ENCODE measurements around the gene SMPD2. TPM values are rescaled to one million over a fixed set of nuclear protein-coding genes. Genes with fewer than 3 reads are reported as not detected.

SMPD2 gene
- total and polyA plus RNA-seq, 2 of the 4 experiments (the other 2 are of a cell fraction): 7.7 to 9.0 TPM

- in situ Hi-C loops (cut with MboI; ENCODE audit: low sequenced_read_pairs) (no loop called here), intact Hi-C loops (cut with micrococcal nuclease) (no loop called here), dilution Hi-C loops (cut with HindIII; ENCODE audit: low sequenced_read_pairs, unreplicated experiment) (no loop called here)
- H3K4ac ChIP-seq (ENCODE audit: low read depth, low read length): no peak overlapping the region
- DNase-seq (no peak), ATAC-seq (ENCODE audit: low read depth) (peak; percentile 52; the same call in 1 of the 2 replicates)
- H2AK9ac ChIP-seq (replicated peaks; ENCODE audit: low read depth, low read length, poor library complexity): no peak overlapping the region
- no peak overlapping the region for H2BK15ac ChIP-seq (ENCODE audit: low read depth, low read length)
- no peak overlapping the region for H3K18ac ChIP-seq (ENCODE audit: low read depth, low read length)
- H2BK120ac ChIP-seq (ENCODE audit: low read depth, low read length): no peak overlapping the region
- H3K9ac ChIP-seq (ENCODE audit: low read depth, low read length): no peak overlapping the region
- no peak overlapping the region for H3K56ac ChIP-seq (ENCODE audit: extremely low read depth, insufficient read depth, low read length)
- H3K27me3 ChIP-seq (ENCODE audit: control insufficient read depth, insufficient read depth, low read length): no peaks in the 10 kb centered on the region
- TF ChIP-seq MAFK (IDR thresholded peaks at IDR 0.05; ENCODE audit: low read depth, low read length) (no peak), RFX5 (IDR thresholded peaks at IDR 0.05; ENCODE audit: low read depth, low read length) (no peak), MAZ (IDR thresholded peaks at IDR 0.05; ENCODE audit: borderline replicate concordance, low read depth, low read length) (no peak)
- H3K4me1 ChIP-seq (ENCODE audit: control insufficient read depth, insufficient read depth, low read length): peaks cover 7% of the 10 kb centered on the region
- peaks cover 13% of the 10 kb centered on the region for H3K9me1 ChIP-seq (ENCODE audit: insufficient read depth, low read length)
- CTCF ChIA-PET: no interaction called here
- no peak overlapping the region for H2AK5ac ChIP-seq (ENCODE audit: low read depth, low read length)
- POLR2A ChIA-PET (ENCODE audit: unreplicated experiment): no interaction called here
- H3K27ac ChIP-seq (ENCODE audit: insufficient read depth, low read length): no peak overlapping the region
- no peak overlapping the region for H3K14ac ChIP-seq (replicated peaks; ENCODE audit: low read depth, low read length)
- peaks cover 38 to 49% of the 10 kb centered on the region in 2 experiments for H3K79me1 ChIP-seq (ENCODE audit: low read depth in 1 of 2, low read length in 2 of 2)
- H4K91ac ChIP-seq (ENCODE audit: insufficient read depth, low read depth, low read length): no peak overlapping the region
- H4K5ac ChIP-seq (ENCODE audit: low read depth, low read length): no peak overlapping the region
- H4K8ac ChIP-seq (ENCODE audit: low read depth in 2 of 2, low read length in 2 of 2): no peak overlapping the region
- no peak overlapping the region for H2AFZ ChIP-seq (replicated peaks; ENCODE audit: low read length, poor library complexity)
- H3K4me3 ChIP-seq (ENCODE audit: insufficient read depth, low read depth, low read length): no peak overlapping the region
- no peaks in the 10 kb centered on the region for H3K9me3 ChIP-seq (ENCODE audit: control insufficient read depth, insufficient read depth, low read length)
- H2BK5ac ChIP-seq (ENCODE audit: low read depth, low read length, poor library complexity, severe bottlenecking): no peak overlapping the region
- no peak overlapping the region for H3K23ac ChIP-seq (ENCODE audit: low read depth, low read length)
- no TSS peak for BruUV-seq (replicated peaks)
- WGBS, 2 experiments (ENCODE audit: extremely low coverage in 2 of 2, insufficient read length in 1 of 2): 86% methylated on average over 2 of the region's 4 CpGs; no CpG with 5 or more reads in 1 of the 2 experiments
- no peak overlapping the region for H2BK20ac ChIP-seq (ENCODE audit: low read depth, low read length)
- H3K4me2 ChIP-seq (ENCODE audit: low read depth, low read length): no peak overlapping the region
- H4K20me1 ChIP-seq (ENCODE audit: insufficient read depth, low read length): peaks cover 7% of the 10 kb centered on the region; the same call in 1 of the 2 replicates
- peaks cover 41% of the 10 kb centered on the region for H3K36me3 ChIP-seq (ENCODE audit: control insufficient read depth, insufficient read depth, low read length)
These were observed 34.5 kb downstream of the SMPD2 start for GRCh38 chr6:109474995-109475394.

All from IMR-90 (cell line).